Bronchial epithelial cell (primary cell): ENCODE results near the gene CRYAA. TPM values are rescaled to one million over a fixed set of nuclear protein-coding genes. Genes with fewer than 3 reads are reported as not detected.

Source experiments
- DNase-seq: peaks from one replicate; pipeline ENCODE4 v3.0.0-alpha.2; 2010; ENCODE audit warnings: low read depth
- FAIRE-seq: peaks from 2 replicates; lab custom pipeline; 2011; peaks lifted over from hg19 to GRCh38; lab: Jason Lieb, UNC
- H3K27me3 ChIP-seq: 2 replicates; pipeline ENCODE4 v1.5.1; 2011; ENCODE audit warnings: low read length; ENCODE audit not compliant: control insufficient read depth, insufficient read depth
- H3K36me3 ChIP-seq: 2 replicates; pipeline ENCODE4 v1.5.1; 2011; ENCODE audit warnings: low read length; ENCODE audit not compliant: control insufficient read depth, insufficient read depth
- H3K4me3 ChIP-seq: 2 replicates; pipeline ENCODE4 v1.5.1; 2011; ENCODE audit warnings: mild to moderate bottlenecking, low read depth, low read length, control low read depth
- CTCF ChIP-seq: IDR thresholded peaks from 2 replicates; pipeline ENCODE4 v1.5.1; 2011; ENCODE audit warnings: mild to moderate bottlenecking, moderate library complexity, low read length, control low read depth, inconsistent platforms; ENCODE audit not compliant: insufficient read depth, severe bottlenecking
- total RNA-seq: library from RNA; depleted of rRNA; stranded (reverse); fragments of >200 nt; gene quantifications from 2 replicates; pipeline ENCODE4 v1.2.1, GENCODE V29; 2014

Gene CRYAA
- total RNA-seq, 1 donor from 2014 or later: not detected

- FAIRE-seq (no peak), DNase-seq (no peak)
- Histone ChIP-seq H3K36me3 (no peaks in the 10 kb centered on the region), H3K4me3 (no peak overlapping the region), H3K27me3 (no peaks in the 10 kb centered on the region)
- no peak for TF ChIP-seq CTCF
Observed at GRCh38 chr21:43208561-43209332, 39.9 kb downstream of the CRYAA start.

GRCh38 chr21:43209575-43210453 is 41.0 kb downstream of the CRYAA start:
- Histone ChIP-seq H3K36me3 (no peaks in the 10 kb centered on the region), H3K27me3 (no peaks in the 10 kb centered on the region), H3K4me3 (no peak overlapping the region)
- TF ChIP-seq CTCF: no peak
- FAIRE-seq (peak; percentile 7), DNase-seq (peak; percentile 17)

GRCh38 chr21:43210454-43211071 is 41.8 kb downstream of the CRYAA start:
- FAIRE-seq (no peak), DNase-seq (no peak)
- H3K36me3 ChIP-seq: no peaks in the 10 kb centered on the region
- no peak overlapping the region for H3K4me3 ChIP-seq
- H3K27me3 ChIP-seq: no peaks in the 10 kb centered on the region
- no peak for TF ChIP-seq CTCF

- no peak for DNase-seq
- Histone ChIP-seq H3K4me3 (no peak overlapping the region), H3K36me3 (no peaks in the 10 kb centered on the region), H3K27me3 (no peaks in the 10 kb centered on the region)
- TF ChIP-seq CTCF: no peak
- no peak for FAIRE-seq
Observed at GRCh38 chr21:43211072-43211759, 42.4 kb downstream of the CRYAA start.

DNA sequence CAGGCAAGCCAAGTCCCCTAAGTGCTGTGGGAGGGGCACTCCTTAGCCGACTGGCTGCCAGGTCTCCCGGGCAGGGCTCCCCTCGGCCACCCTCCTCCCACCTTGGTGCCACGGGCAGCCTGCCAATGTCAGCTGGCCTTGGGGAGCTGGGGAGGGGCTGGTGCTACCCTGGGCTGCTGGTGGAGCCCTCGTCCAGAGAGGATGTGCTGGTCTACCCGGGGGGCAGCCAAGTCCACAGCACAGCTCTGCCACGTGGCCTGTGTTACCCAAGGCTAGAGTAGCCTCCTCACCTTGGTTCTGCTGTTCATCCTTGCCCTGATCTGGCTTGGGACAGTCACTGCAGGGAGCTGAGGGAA is 42.9 kb downstream of the CRYAA start:
- DNase-seq: no peak
- Histone ChIP-seq H3K27me3 (no peaks in the 10 kb centered on the region), H3K4me3 (no peak overlapping the region), H3K36me3 (no peaks in the 10 kb centered on the region)
- no peak for TF ChIP-seq CTCF
- no peak for FAIRE-seq

Other genes with a start within 250 kb of the CRYAA start
- gene ERVH48-1, start 243.4 kb upstream of the CRYAA start, total RNA-seq: under 0.01 TPM in 1 of 2 replicates, not detected in the other
- 7.9 and 9.1 TPM in 2 replicates for gene PKNOX1, start 194.4 kb upstream of the CRYAA start, total RNA-seq
- gene CBS, start 93.2 kb upstream of the CRYAA start, total RNA-seq: 96.9 and 108 TPM in 2 replicates
- 21.6 and 25.8 TPM in 2 replicates for gene U2AF1, start 61.4 kb upstream of the CRYAA start, total RNA-seq